HG02623 (cell line): Measurements from ENCODE around the gene FRMPD2.
"Not testable (repeated sequence)": the region's sequence is repeated elsewhere in the genome, so short reads cannot be mapped to it uniquely, and the experiment has no call there.

Experiments used
- ATAC-seq: cut with Tn5 transposase; IDR thresholded peaks from one replicate; pipeline ENCODE4 v1.9.1; 2021; ENCODE audit warnings: moderate library complexity; ENCODE audit not compliant: unreplicated experiment

Gene FRMPD2

GRCh38 chr10:48211777-48212176, 62.7 kb downstream of the FRMPD2 start:
- ATAC-seq = no peak

GRCh38 chr10:48210966-48211365, 63.5 kb downstream of the FRMPD2 start:
- ATAC-seq = no peak

GRCh38 chr10:48210391-48210790, 64.1 kb downstream of the FRMPD2 start:
- ATAC-seq = no peak

- ATAC-seq = no peak
Measured at GRCh38 chr10:48209241-48209640, 65.3 kb downstream of the FRMPD2 start.

- no peak for ATAC-seq
Measured at GRCh38 chr10:48207853-48208252, 66.6 kb downstream of the FRMPD2 start.

- ATAC-seq = no peak
Measured at GRCh38 chr10:48206482-48207250, 67.8 kb downstream of the FRMPD2 start.

- no peak for ATAC-seq
Measured at GRCh38 chr10:48205918-48206317, 68.6 kb downstream of the FRMPD2 start.

GRCh38 chr10:48199580-48200377, 74.7 kb downstream of the FRMPD2 start:
- no peak for ATAC-seq

GRCh38 chr10:48197236-48197899, 77.1 kb downstream of the FRMPD2 start:
- no peak for ATAC-seq

- ATAC-seq = no peak
Measured at GRCh38 chr10:48195803-48196202, 78.7 kb downstream of the FRMPD2 start.

GRCh38 chr10:48194830-48195229, 79.7 kb downstream of the FRMPD2 start:
- ATAC-seq = no peak

GRCh38 chr10:48193556-48193955, 80.9 kb downstream of the FRMPD2 start:
- no peak for ATAC-seq

- ATAC-seq = no peak
Measured at GRCh38 chr10:48192881-48193450, 81.5 kb downstream of the FRMPD2 start.

- ATAC-seq = no peak
Measured at GRCh38 chr10:48187713-48188485, 86.6 kb downstream of the FRMPD2 start.

GRCh38 chr10:48187126-48187525, 87.4 kb downstream of the FRMPD2 start:
- no peak for ATAC-seq

- not testable (repeated sequence) for ATAC-seq
Measured at GRCh38 chr10:48186264-48186804, 88.2 kb downstream of the FRMPD2 start.

- no peak for ATAC-seq
Measured at GRCh38 chr10:48184224-48184623, 90.3 kb downstream of the FRMPD2 start.

GRCh38 chr10:48172715-48173114, 101.8 kb downstream of the FRMPD2 start:
- not testable (repeated sequence) for ATAC-seq

- not testable (repeated sequence) for ATAC-seq
Measured at GRCh38 chr10:48160670-48161069, 113.8 kb downstream of the FRMPD2 start.

GRCh38 chr10:48160163-48160562, 114.3 kb downstream of the FRMPD2 start:
- not testable (repeated sequence) for ATAC-seq
